Stimulated activated CD4-positive, alpha-beta T cell treated with anti-CD3 and anti-CD28 coated beads, Interleukin-2, amount 100 ng/mL, for 48 hours (primary cell): Measurements from ENCODE around the gene HMOX2.

ENCODE experiments used
- DNase-seq, 2 donors: peaks; one replicate each; pipeline ENCODE4 v3.0.0-alpha.2; 2020

HMOX2 gene

GRCh38 chr16:4525634-4526277 is 49.6 kb downstream of the HMOX2 start:
- DNase-seq, result no peak

- no peak for DNase-seq
Observed at GRCh38 chr16:4529085-4530060, 53.2 kb downstream of the HMOX2 start.

- DNase-seq, result no peak
Observed at GRCh38 chr16:4531811-4532210, 55.6 kb downstream of the HMOX2 start.

DNA sequence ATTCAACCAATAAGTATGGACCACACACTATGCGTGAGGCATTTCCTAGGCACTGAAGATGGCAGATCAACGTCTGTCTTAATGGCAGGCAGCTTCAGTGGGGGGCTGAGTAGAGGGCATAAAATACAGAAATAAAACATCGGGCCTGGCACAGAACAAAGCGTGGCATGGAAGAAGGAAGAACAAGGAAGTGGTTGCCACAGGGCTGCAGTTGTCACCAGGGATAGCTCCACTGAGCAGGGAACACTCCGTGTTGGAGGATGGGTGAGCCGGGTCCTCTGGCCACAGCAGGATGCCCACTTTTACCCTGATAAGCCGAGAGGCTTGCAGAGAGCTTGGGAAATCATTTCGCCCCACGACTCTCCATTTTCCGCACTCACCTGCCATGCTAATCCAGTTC is 56.0 kb downstream of the HMOX2 start:
- DNase-seq, result no peak

DNA sequence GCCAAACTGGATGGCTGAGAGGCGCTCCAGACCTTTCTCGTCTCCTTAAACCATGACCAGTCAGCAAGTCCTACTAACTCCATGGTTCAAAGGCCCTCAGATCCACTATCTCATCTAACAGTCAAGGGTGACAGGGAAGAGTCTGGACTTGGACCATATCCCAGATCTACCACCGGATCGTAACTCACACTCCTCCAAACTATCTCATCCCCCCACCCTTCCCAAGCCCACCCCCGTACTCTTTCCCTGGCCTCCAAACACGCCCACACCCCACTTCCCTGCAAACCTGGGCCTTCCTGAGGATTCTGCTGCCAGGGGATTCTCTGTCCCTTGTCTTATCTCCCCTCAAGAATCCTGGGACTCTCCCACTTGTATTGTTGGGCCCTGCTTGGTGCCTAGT is 57.3 kb downstream of the HMOX2 start:
- DNase-seq, result no peak

- no peak for DNase-seq
Observed at GRCh38 chr16:4534151-4534790, 58.1 kb downstream of the HMOX2 start.

GRCh38 chr16:4535627-4536108 is 59.5 kb downstream of the HMOX2 start:
- DNase-seq, result peak in 1 of 2 donors; percentile 25

DNA sequence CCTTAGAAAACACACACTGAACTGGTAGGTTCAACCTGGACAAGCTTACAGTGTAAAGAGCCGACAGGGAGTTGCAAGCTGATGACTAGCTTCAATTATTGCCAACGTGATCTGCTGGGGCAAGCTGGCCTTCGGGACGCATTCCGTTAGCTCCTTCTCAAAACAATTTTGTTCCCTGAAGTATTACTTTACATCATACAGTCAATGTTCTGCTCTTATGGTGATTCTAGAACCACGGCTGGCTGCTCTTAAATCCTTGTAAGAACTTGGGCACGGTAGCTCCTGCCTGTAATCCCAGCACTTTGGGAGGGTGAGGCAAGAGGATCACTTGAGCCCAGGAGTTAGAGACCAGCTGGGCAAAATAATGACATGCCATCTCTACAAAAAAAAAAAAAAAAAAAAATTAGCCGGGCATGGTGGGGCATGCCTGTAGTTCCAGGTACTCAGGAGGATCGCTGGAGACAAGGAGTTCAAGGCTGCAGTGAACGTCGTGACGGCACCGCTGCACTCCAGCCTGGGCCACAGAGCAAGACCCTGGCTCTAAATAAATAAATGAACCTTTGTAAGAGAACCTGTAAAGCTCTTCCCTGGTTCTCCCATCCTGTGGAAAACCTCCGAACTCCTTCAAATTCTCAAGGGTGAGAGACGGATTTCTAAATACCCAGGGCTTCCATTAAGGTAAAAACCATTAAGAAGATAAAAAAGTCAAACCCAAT is 60.4 kb downstream of the HMOX2 start:
- no peak for DNase-seq

DNA sequence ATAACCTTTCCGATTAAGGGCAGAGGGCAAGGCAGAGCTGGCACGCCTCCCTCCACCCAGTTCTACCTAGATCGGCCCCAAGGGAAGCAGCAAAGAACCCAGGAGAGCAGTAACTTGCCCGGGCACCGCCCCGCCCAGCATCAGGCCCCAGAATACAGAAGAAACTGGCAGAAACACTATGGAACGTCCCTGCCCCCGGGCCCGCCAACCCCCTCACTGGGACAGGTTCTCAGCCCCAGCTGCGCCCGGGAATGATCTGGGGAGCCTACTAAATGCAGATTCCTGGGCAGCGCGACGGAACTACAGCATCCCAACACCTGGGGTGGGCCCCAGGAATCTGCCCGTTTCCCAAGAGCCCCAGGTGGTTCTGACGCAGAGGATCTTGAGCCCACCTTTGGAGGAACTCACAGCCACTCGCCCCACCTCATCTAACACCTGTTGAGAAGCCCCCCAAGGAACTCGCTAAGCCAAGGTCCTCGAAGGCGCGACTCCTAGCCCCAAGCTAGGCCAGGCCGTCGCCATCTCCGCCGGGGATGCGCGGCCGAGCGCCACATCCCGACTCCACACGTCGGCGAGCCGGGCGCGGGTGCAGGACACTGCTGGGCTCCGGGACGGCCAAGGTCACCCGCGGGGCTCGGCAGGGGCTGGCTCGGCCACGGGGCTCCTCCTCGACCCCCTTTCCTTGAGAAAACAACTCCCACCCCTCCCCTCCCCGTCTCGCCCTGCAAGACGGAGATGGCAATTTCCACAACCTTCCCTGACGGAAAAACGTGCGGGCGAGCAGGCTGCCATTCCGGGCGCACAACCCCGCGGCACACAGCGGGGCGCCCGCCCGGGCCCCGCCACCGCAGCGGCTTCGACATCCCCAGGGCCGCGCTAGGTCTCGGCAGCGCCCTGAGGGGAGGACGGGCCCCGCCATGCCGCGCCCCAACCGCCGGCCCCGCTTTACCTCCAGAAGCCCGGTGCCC is 61.5 kb downstream of the HMOX2 start:
- DNase-seq, result no peak

GRCh38 chr16:4538350-4539235 is 62.4 kb downstream of the HMOX2 start, which contains the start of gene CDIP1:
Gene CDIP1, minus strand, starts transcription at chr16:4538773. Its CDS starts 24,643 bp downstream, at chr16:4514130.
- DNase-seq, result peak; percentile 97 to 98

- DNase-seq, result no peak
Observed at GRCh38 chr16:4539716-4540284, 63.6 kb downstream of the HMOX2 start.

DNA sequence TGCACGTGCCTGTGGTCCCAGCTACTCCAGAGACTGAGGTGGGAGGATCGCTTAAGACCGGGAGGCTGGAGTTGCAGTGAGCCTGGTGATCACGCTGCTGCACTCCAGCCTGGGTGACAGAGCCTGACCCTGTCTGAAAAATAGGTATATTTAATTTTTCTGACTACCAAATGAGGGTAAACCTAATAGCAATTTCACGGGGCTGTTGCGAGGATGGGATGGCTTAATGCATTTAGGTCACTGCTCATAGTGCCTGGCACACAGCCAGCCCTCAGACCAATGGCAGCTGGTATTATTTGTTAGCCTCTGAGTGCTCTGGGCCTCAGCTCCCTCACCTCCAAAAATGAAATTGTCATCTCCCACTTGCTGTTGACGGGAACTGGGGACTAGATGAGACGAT is 68.3 kb downstream of the HMOX2 start:
- DNase-seq, result no peak

DNA sequence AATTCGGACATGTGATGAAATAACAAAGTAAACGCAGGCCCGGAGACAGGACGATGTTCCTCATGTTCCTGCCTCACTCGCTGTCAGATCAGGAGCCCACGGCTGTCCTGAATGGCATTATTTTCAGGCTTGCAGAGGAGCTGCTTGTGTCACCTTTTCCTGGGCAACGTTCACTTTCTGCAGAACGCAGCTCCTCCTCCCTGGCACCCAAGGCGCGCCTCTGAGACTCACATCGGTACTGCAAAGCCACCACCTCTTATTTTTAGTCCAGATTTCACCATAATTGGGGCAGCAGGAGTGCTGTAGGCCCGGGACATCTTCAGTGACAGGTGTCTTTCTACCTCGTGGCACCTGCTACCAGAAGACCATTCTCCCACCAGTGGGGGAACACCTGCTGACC is 71.9 kb downstream of the HMOX2 start:
- DNase-seq, result no peak

- no peak for DNase-seq
Observed at GRCh38 chr16:4550591-4550990, 74.4 kb downstream of the HMOX2 start.

DNA sequence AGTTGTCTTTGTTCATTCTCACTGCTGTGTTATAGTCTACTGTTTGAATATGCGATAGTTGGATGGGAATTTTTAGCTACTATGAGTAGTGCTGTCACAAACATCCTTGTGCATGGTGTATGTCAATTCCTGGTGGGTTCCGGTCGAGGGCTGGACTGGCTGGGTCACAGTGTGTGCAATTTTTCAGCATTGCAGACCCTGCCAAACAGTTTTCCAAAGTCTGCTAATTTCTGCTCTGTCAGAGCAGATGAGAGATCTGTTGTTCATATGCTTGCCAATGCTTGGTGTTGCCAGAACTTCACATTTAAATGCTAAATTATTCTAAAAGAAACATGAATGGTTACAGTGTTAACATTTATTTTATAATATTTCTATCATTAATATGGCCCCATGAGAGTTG is 76.3 kb downstream of the HMOX2 start:
- DNase-seq, result no peak

DNA sequence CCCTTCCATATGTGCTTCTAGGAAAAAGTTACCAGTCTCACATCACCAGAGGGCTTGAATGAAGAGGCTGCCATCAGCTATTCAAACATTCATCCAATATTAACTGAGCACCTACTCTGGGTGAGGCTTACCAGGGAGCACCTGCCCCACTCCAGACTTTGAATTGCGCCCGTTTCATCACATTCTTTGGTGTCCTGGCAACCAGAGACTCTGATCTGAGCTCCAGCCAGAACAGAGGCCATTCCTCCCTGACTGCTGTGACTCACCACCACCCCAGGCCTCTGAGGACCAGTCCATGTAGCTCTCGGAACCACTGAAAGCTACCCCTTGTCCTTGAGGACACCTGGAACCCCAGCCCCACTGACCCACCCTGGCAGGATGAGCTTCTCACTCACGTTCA is 79.9 kb downstream of the HMOX2 start, which contains the start of gene C16orf96:
Gene C16orf96 (plus strand): TSS at position 229 of the 400 bp plus-strand sequence. CDS start 150 bp downstream, at position 379.
- DNase-seq, result no peak

DNA sequence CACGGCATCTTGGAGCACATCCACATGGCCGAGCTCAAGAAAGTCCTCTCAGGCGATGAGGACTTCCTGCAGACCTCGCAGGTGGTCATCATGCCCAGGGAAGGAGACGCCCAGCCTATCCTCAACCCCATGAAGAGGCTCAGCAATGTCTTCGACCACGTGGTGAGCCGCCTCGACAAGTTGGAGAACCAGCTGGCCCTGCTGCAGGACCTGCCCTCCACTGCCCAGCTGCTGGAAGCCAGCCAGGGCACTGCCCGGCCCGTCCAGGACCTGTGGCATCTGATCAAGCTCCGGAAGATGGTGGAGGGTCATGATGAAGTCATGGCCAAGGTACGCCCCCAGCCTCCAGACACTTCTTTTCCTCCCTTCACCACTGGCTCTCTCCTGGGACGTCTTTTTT is 80.4 kb downstream of the HMOX2 start:
- DNase-seq, result no peak

DNA sequence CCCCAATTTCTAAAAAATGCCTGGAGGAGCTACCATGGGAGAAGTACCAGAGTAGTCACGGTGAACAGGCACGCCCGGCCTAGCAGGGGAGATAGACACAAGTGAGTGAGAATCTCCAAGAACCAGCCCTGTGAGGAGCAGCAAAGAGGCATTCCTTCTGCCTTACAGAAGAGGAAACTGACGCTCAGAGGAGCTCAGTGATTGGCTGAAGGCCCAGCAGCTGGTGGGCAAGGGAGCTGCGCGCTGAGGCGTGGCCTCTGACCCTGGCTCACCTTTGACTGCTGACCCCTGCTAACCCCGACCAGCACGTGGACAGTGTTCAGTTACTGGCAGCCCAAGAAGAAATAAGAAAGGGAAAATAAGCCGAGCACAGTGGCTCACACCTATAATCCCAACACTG is 81.8 kb downstream of the HMOX2 start:
- DNase-seq, result no peak
